A673 (cell line): ENCODE measurements around the gene RAB11FIP4. TPM values are rescaled to one million over a fixed set of nuclear protein-coding genes. Genes with fewer than 3 reads are reported as not detected.

Source experiments
- BruUV-seq: library from RNA; stranded (reverse); fragments of 400-500 nt; replicated peaks from 2 replicates; lab custom pipeline; 2021; lab: Mats Ljungman, UMichigan
- CTCF ChIA-PET: fragments of 300-600 bp; sonication (Branson Sonifier 250); formaldehyde crosslinking; loops from one replicate; lab custom pipeline; 2022; ENCODE audit warnings: antibody characterized with exemption; lab: Charles Lee
- POLR2A ChIA-PET: fragments of 300-600 bp; sonication (Branson Sonifier 250); formaldehyde crosslinking; loops from one replicate; lab custom pipeline; 2022; ENCODE audit warnings: antibody characterized with exemption; ENCODE audit not compliant: low non-redundant PET; lab: Charles Lee
- DNase-seq: peaks from one replicate; pipeline ENCODE4 v3.0.0-alpha.2; 2015; ENCODE audit warnings: low spot score
- H3K27ac ChIP-seq: fragments of 200-600 bp; sonication (generic); 2 replicates; pipeline ENCODE4 v1.5.1; 2016; ENCODE audit warnings: mixed run types, low read depth, mild to moderate bottlenecking, mixed read lengths, antibody characterized with exemption, low read length; ENCODE audit not compliant: poor library complexity, severe bottlenecking
- H3K27me3 ChIP-seq: fragments of 200-600 bp; sonication (generic); replicated peaks from 2 replicates; pipeline ENCODE4 v1.6.1; 2017; ENCODE audit warnings: mixed run types, low read depth, mild to moderate bottlenecking, mixed read lengths, antibody characterized with exemption, low read length; ENCODE audit not compliant: insufficient read depth, poor library complexity
- H3K36me3 ChIP-seq: fragments of 200-600 bp; sonication (generic); 2 replicates; pipeline ENCODE4 v1.6.1; 2016; ENCODE audit warnings: mixed run types, mild to moderate bottlenecking, mixed read lengths, antibody characterized with exemption, low read length; ENCODE audit not compliant: insufficient read depth, poor library complexity, severe bottlenecking
- H3K4me1 ChIP-seq: fragments of 200-600 bp; sonication (generic); 2 replicates; pipeline ENCODE4 v1.6.1; 2017; ENCODE audit warnings: mixed run types, mild to moderate bottlenecking, mixed read lengths, antibody characterized with exemption, low read length; ENCODE audit not compliant: insufficient read depth, poor library complexity, severe bottlenecking
- H3K4me3 ChIP-seq: fragments of 200-600 bp; sonication (generic); 2 replicates; pipeline ENCODE4 v1.5.1; 2016; ENCODE audit warnings: low read depth, mixed run types, mild to moderate bottlenecking, mixed read lengths, low read length; ENCODE audit not compliant: poor library complexity, severe bottlenecking
- H3K9me3 ChIP-seq: fragments of 200-600 bp; sonication (generic); 2 replicates; pipeline ENCODE4 v1.6.1; 2016; ENCODE audit warnings: mixed run types, low read depth, mild to moderate bottlenecking, mixed read lengths, antibody characterized with exemption, low read length; ENCODE audit not compliant: poor library complexity, severe bottlenecking
- EZH2 ChIP-seq: fragments of 200-600 bp; sonication (generic); IDR thresholded peaks from 2 replicates; pipeline ENCODE4 v1.6.1; 2017; ENCODE audit warnings: borderline replicate concordance, low read depth, mild to moderate bottlenecking, mixed read lengths, antibody characterized with exemption, low read length; ENCODE audit not compliant: poor library complexity, severe bottlenecking
- intact Hi-C: fragments of 100-400 bp; cut with micrococcal nuclease; formaldehyde crosslinking; loops from one replicate; pipeline ENCODE4 v1.10.0; 2022; ENCODE audit not compliant: unreplicated experiment
- total RNA-seq: library from RNA; stranded (reverse); gene quantifications from 2 replicates; pipeline ENCODE4 v1.2.3, GENCODE V29; 2021
- TF ChIP-seq, protein P1 (sequence below): fragments of 300-800, 200-600 bp; sonication (generic); conservative IDR thresholded peaks from 2 replicates; pipeline ENCODE4 v1.5.1; 2017; ENCODE audit warnings: low read depth, mild to moderate bottlenecking, antibody characterized with exemption, low read length, moderate library complexity, mixed read lengths

The RAB11FIP4 gene
- total RNA-seq, 1 experiment from 2014 or later = 2.4 TPM

DNA sequence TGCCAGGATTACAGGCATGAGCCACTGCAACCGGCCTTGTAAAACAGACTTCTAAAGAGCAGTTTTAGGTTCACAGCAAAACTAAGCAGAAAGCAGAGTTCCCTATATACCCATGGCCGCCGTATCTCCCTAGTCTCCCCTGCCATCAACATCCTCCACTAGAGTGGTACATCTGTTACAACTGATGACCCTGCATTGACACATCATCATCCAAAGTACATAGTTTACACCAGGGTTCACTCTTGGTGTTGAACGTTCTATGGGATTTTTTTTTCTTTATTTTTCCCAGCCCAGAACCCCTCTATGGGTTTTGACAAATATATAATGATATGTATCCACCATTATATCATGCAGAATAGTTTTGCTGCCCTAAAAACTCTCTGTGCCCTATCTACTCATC, 155.2 kb downstream of the RAB11FIP4 start:
- no peak overlapping the region for H3K27ac ChIP-seq
- H3K4me3 ChIP-seq = no peak overlapping the region
- intact Hi-C loops = no loop called here
- ChIA-PET POLR2A (no interaction called here), CTCF (no interaction called here)
- BruUV-seq = no TSS peak
- DNase-seq = no peak
- H3K36me3 ChIP-seq = no peaks in the 10 kb centered on the region
- no peaks in the 10 kb centered on the region for H3K9me3 ChIP-seq
- no peaks in the 10 kb centered on the region for H3K27me3 ChIP-seq
- no peaks in the 10 kb centered on the region for H3K4me1 ChIP-seq
- TF ChIP-seq EZH2 = no peak
- TF ChIP-seq, protein P1, sequence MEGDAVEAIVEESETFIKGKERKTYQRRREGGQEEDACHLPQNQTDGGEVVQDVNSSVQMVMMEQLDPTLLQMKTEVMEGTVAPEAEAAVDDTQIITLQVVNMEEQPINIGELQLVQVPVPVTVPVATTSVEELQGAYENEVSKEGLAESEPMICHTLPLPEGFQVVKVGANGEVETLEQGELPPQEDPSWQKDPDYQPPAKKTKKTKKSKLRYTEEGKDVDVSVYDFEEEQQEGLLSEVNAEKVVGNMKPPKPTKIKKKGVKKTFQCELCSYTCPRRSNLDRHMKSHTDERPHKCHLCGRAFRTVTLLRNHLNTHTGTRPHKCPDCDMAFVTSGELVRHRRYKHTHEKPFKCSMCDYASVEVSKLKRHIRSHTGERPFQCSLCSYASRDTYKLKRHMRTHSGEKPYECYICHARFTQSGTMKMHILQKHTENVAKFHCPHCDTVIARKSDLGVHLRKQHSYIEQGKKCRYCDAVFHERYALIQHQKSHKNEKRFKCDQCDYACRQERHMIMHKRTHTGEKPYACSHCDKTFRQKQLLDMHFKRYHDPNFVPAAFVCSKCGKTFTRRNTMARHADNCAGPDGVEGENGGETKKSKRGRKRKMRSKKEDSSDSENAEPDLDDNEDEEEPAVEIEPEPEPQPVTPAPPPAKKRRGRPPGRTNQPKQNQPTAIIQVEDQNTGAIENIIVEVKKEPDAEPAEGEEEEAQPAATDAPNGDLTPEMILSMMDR = no peak

DNA sequence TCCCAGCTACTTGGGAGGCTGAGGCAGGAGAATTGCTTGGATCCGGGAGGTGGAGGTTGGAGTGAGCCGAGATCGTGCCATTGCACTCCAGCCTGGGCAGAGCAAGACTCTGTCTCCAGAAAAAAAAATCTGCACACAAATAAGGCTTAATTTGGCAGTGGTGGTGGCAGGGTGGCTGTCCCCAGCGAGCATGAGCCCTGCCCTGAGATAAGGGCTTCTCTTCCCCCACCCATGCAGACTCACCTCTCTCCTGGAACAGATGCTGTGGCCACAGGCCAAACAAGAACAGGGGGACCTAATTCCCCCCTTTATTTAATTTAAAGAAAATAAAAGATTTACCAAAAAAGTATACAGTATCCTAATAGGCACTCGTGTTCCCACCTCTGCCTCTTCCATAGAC, 157.2 kb downstream of the RAB11FIP4 start:
- Histone ChIP-seq H3K9me3 (no peaks in the 10 kb centered on the region), H3K36me3 (no peaks in the 10 kb centered on the region), H3K27me3 (no peaks in the 10 kb centered on the region), H3K4me3 (peak overlapping the region; percentile 74), H3K4me1 (no peaks in the 10 kb centered on the region), H3K27ac (no peak overlapping the region)
- ChIA-PET CTCF (no interaction called here), POLR2A (no interaction called here)
- no TSS peak for BruUV-seq
- TF ChIP-seq, protein P1 = no peak
- TF ChIP-seq EZH2 = no peak
- DNase-seq = no peak
- intact Hi-C loops = no loop called here

DNA sequence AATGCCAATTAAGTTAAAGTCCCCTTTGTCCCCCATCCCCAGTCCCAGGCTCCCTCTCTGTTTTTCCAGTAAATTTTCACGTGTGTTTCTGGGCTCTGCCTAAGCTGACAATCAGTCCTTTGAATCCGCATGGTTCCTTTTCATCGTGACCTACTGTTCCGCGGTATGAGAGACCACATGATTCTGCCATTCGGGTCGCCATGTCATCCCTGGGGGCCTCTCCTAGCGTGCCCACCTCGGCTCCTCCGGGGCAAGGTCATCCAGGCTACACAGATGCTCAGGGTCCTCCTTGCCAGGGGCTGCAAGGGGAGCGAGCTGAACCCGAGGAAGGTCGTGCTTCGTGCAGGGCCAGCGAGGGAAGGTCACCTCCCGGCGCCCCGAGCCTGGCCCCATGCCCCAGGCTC, 157.6 kb downstream of the RAB11FIP4 start:
- POLR2A ChIA-PET = no interaction called here

More for the DNA sequence above, 157.6 kb downstream of the RAB11FIP4 start:
- CTCF ChIA-PET = no interaction called here
- no peak for DNase-seq
- Histone ChIP-seq H3K9me3 (no peaks in the 10 kb centered on the region), H3K36me3 (no peaks in the 10 kb centered on the region), H3K4me3 (peak overlapping the region; percentile 74), H3K27ac (peak overlapping the region; percentile 37), H3K4me1 (no peaks in the 10 kb centered on the region), H3K27me3 (no peaks in the 10 kb centered on the region)
- intact Hi-C loops = no loop called here
- BruUV-seq = no TSS peak
- TF ChIP-seq, protein P1 = no peak
- TF ChIP-seq EZH2 = no peak
